BJ (cell line): Measurements from ENCODE around the gene EHBP1. TPM values are rescaled to one million over a fixed set of nuclear protein-coding genes. Genes with fewer than 3 reads are reported as not detected.

Experiments used
- CTCF ChIA-PET: fragments of 350-600 bp; formaldehyde crosslinking; extraction: SDS; loops from one replicate; lab custom pipeline; 2021; ENCODE audit warnings: antibody characterized with exemption, inconsistent platforms; lab: Yijun Ruan, JAX
- POLR2A ChIA-PET: fragments of 300-600 bp; sonication (Branson Sonifier 250); formaldehyde crosslinking; extraction: SDS; loops from one replicate; lab custom pipeline; 2021; ENCODE audit warnings: antibody characterized with exemption; lab: Charles Lee
- DNase-seq: peaks from one replicate; pipeline ENCODE4 v3.0.0-alpha.2; 2011; ENCODE audit warnings: low read depth
- H3K27me3 ChIP-seq: 2 replicates; pipeline ENCODE4 v1.6.0; 2011; ENCODE audit warnings: low read length; ENCODE audit not compliant: control insufficient read depth, insufficient read depth
- H3K36me3 ChIP-seq: 2 replicates; pipeline ENCODE4 v1.5.1; 2011; ENCODE audit warnings: low read length; ENCODE audit not compliant: control insufficient read depth, insufficient read depth
- H3K4me3 ChIP-seq: 2 replicates; pipeline ENCODE4 v1.5.1; 2011; ENCODE audit warnings: low read depth, mild to moderate bottlenecking, control low read depth, low read length
- CTCF ChIP-seq: IDR thresholded peaks from 2 replicates; pipeline ENCODE4 v1.5.1; 2011; ENCODE audit warnings: low read depth, mild to moderate bottlenecking, control low read depth, inconsistent platforms, low read length, moderate library complexity; ENCODE audit not compliant: insufficient read depth
- polyA plus RNA-seq: library from polyadenylated mRNA; depleted of rRNA; stranded (reverse); fragments of >200 nt; gene quantifications from 2 replicates; pipeline ENCODE4 v1.2.3, GENCODE V29; 2011

The EHBP1 gene
- polyA plus RNA-seq, 1 experiment = 43.8 TPM

GRCh38 chr2:62774555-62775366 lies 69.2 kb downstream of the EHBP1 start:
- ChIA-PET POLR2A (no interaction called here), CTCF (interaction anchor here (0.7 to 7.7 kb wide), 17 partner anchors 10 to 781 kb away, joined by 3 to 72 read pairs (median 3); no protein-coding TSS in a partner anchor)
- no peaks in the 10 kb centered on the region for H3K36me3 ChIP-seq
- H3K27me3 ChIP-seq = no peaks in the 10 kb centered on the region
- no peak for DNase-seq
- no peak overlapping the region for H3K4me3 ChIP-seq
- peak; percentile 58 for TF ChIP-seq CTCF

- DNase-seq = no peak
- Histone ChIP-seq H3K36me3 (no peaks in the 10 kb centered on the region), H3K27me3 (no peaks in the 10 kb centered on the region), H3K4me3 (no peak overlapping the region)
- TF ChIP-seq CTCF = no peak
- CTCF ChIA-PET = interaction anchor here (0.7 to 7.7 kb wide), 16 partner anchors 9 to 782 kb away, joined by 3 to 72 read pairs (median 3); no protein-coding TSS in a partner anchor
- POLR2A ChIA-PET = no interaction called here
Measured at GRCh38 chr2:62775367-62775668, 69.8 kb downstream of the EHBP1 start.

GRCh38 chr2:62783679-62784078 lies 78.2 kb downstream of the EHBP1 start:
- DNase-seq = no peak

GRCh38 chr2:62784341-62784740 lies 78.8 kb downstream of the EHBP1 start:
- CTCF ChIA-PET = interaction anchor here (1.2 kb wide), 1 partner anchor 9 kb away, joined by 8 read pairs; no protein-coding TSS in a partner anchor
- TF ChIP-seq CTCF = no peak

More at GRCh38 chr2:62783679-62784078, 78.2 kb downstream of the EHBP1 start:
- ChIA-PET CTCF (no interaction called here), POLR2A (no interaction called here)
- Histone ChIP-seq H3K27me3 (no peaks in the 10 kb centered on the region), H3K4me3 (no peak overlapping the region), H3K36me3 (peaks cover 2% of the 10 kb centered on the region)
- TF ChIP-seq CTCF = no peak

GRCh38 chr2:62785216-62785615 lies 79.7 kb downstream of the EHBP1 start:
- ChIA-PET POLR2A (no interaction called here), CTCF (interaction anchor here (1.2 kb wide), 1 partner anchor 10 kb away, joined by 8 read pairs; no protein-coding TSS in a partner anchor)
- no peak for TF ChIP-seq CTCF
- Histone ChIP-seq H3K27me3 (no peaks in the 10 kb centered on the region), H3K4me3 (no peak overlapping the region), H3K36me3 (peaks cover 2% of the 10 kb centered on the region)
- no peak for DNase-seq

More at GRCh38 chr2:62784341-62784740, 78.8 kb downstream of the EHBP1 start:
- peaks cover 2% of the 10 kb centered on the region for H3K36me3 ChIP-seq
- no peak for DNase-seq
- no peak overlapping the region for H3K4me3 ChIP-seq
- no peaks in the 10 kb centered on the region for H3K27me3 ChIP-seq
- POLR2A ChIA-PET = no interaction called here
